Osteoblast (primary cell): Measurements from ENCODE around the gene ITPKA. TPM values are rescaled to one million over a fixed set of nuclear protein-coding genes. Genes with fewer than 3 reads are reported as not detected.

ENCODE experiments used
- DNase-seq: peaks from one replicate; pipeline ENCODE4 v3.0.0; 2011; ENCODE audit warnings: low spot score, mixed read lengths; ENCODE audit not compliant: insufficient read length; ENCODE audit errors: missing footprints
- H2AFZ ChIP-seq: 2 replicates; pipeline ENCODE4 v1.6.0; 2011; ENCODE audit warnings: mild to moderate bottlenecking, low read length
- H3K27ac ChIP-seq: 2 replicates; pipeline ENCODE4 v1.5.1; 2011; ENCODE audit warnings: mild to moderate bottlenecking, low read depth, low read length, moderate library complexity
- H3K27me3 ChIP-seq: 2 replicates; pipeline ENCODE4 v1.6.0; 2012; ENCODE audit warnings: mild to moderate bottlenecking, control low read depth, inconsistent platforms, low read length, moderate library complexity; ENCODE audit not compliant: insufficient read depth
- H3K36me3 ChIP-seq: 2 replicates; pipeline ENCODE4 v1.5.1; 2011; ENCODE audit warnings: mild to moderate bottlenecking, low read length, control low read depth, moderate library complexity; ENCODE audit not compliant: insufficient read depth
- H3K4me1 ChIP-seq: 2 replicates; pipeline ENCODE4 v1.5.1; 2011; ENCODE audit warnings: mild to moderate bottlenecking, low read length, control low read depth, moderate library complexity; ENCODE audit not compliant: insufficient read depth
- H3K4me2 ChIP-seq: 2 replicates; pipeline ENCODE4 v1.6.0; 2011; ENCODE audit warnings: mild to moderate bottlenecking, low read length; ENCODE audit not compliant: insufficient read depth
- H3K4me3 ChIP-seq: fragments of 200-600 bp; sonication (generic); 3 replicates; pipeline ENCODE4 v1.5.1; 2012; ENCODE audit warnings: mild to moderate bottlenecking, low read length, inconsistent platforms; ENCODE audit not compliant: insufficient read depth
- H3K79me2 ChIP-seq: 2 replicates; pipeline ENCODE4 v1.6.0; 2012; ENCODE audit warnings: mild to moderate bottlenecking, low read length, control low read depth, inconsistent platforms; ENCODE audit not compliant: insufficient read depth
- H3K9me3 ChIP-seq: 2 replicates; pipeline ENCODE4 v1.5.1; 2011; ENCODE audit warnings: low read depth, low read length, control low read depth
- H4K20me1 ChIP-seq: 2 replicates; pipeline ENCODE4 v1.6.0; 2012; ENCODE audit warnings: mild to moderate bottlenecking, low read length, control low read depth; ENCODE audit not compliant: insufficient read depth
- CTCF ChIP-seq: IDR thresholded peaks from 2 replicates; pipeline ENCODE4 v1.5.1; 2011; ENCODE audit warnings: mild to moderate bottlenecking, low read depth, low read length, moderate library complexity; ENCODE audit errors: extremely low read depth
- small RNA-seq: library from RNA; depleted of rRNA; stranded (forward); fragments of <200 nt; gene quantifications from one replicate; pipeline ENCODE3, GENCODE V24; 2012
- total RNA-seq: library from RNA; depleted of rRNA; stranded (reverse); fragments of >200 nt; gene quantifications from 2 replicates; pipeline ENCODE4 v1.2.3, GENCODE V29; 2012

Gene ITPKA
- total RNA-seq, 1 donor = 0.36 TPM

- DNase-seq = no peak
- TF ChIP-seq CTCF = no peak
- Histone ChIP-seq H3K36me3 (no peaks in the 10 kb centered on the region), H4K20me1 (no peaks in the 10 kb centered on the region), H3K4me2 (no peak overlapping the region), H3K9me3 (no peaks in the 10 kb centered on the region), H3K27ac (no peak overlapping the region), H3K79me2 (peaks cover 24% of the 10 kb centered on the region), H2AFZ (no peak overlapping the region), H3K4me1 (no peaks in the 10 kb centered on the region), H3K27me3 (no peaks in the 10 kb centered on the region), H3K4me3 (no peak overlapping the region)
These were observed 51.5 kb downstream of the ITPKA start for GRCh38 chr15:41545218-41545617.

- no peak for TF ChIP-seq CTCF
- Histone ChIP-seq H3K4me1 (no peaks in the 10 kb centered on the region), H4K20me1 (no peaks in the 10 kb centered on the region), H2AFZ (no peak overlapping the region), H3K36me3 (no peaks in the 10 kb centered on the region), H3K4me2 (no peak overlapping the region), H3K4me3 (no peak overlapping the region), H3K27me3 (no peaks in the 10 kb centered on the region), H3K79me2 (peaks cover 15% of the 10 kb centered on the region), H3K27ac (no peak overlapping the region), H3K9me3 (no peaks in the 10 kb centered on the region)
- DNase-seq = no peak
These were observed 53.4 kb downstream of the ITPKA start for GRCh38 chr15:41546851-41547786.

- Histone ChIP-seq H3K4me2 (no peak overlapping the region), H3K4me1 (no peaks in the 10 kb centered on the region), H3K27me3 (no peaks in the 10 kb centered on the region), H3K9me3 (no peaks in the 10 kb centered on the region), H3K27ac (no peak overlapping the region), H3K36me3 (no peaks in the 10 kb centered on the region), H3K4me3 (no peak overlapping the region), H2AFZ (no peak overlapping the region), H4K20me1 (no peaks in the 10 kb centered on the region), H3K79me2 (no peaks in the 10 kb centered on the region)
- DNase-seq = no peak
- TF ChIP-seq CTCF = no peak
These were observed 56.5 kb downstream of the ITPKA start for GRCh38 chr15:41550066-41550775.

Small RNA genes lying within 50 kb of the gene (small RNA-seq; reads per million reads assigned to genes)
- gene RNU6-1169P = not detected

Other genes with a start within 250 kb of the ITPKA start
- gene OIP5, start 161.3 kb upstream of the ITPKA start, total RNA-seq = 0.72 and 0.88 TPM in 2 replicates
- gene NUSAP1, start 161.0 kb upstream of the ITPKA start, total RNA-seq = 10.9 and 14.1 TPM in 2 replicates
- gene NDUFAF1, start 91.4 kb upstream of the ITPKA start, total RNA-seq = 21.4 and 22.4 TPM in 2 replicates
- 26.1 and 29.2 TPM in 2 replicates for gene RTF1, start 76.8 kb upstream of the ITPKA start, total RNA-seq
- gene LTK, start 20.0 kb downstream of the ITPKA start, total RNA-seq = not detected in 2 replicates
- gene RPAP1, start 50.4 kb downstream of the ITPKA start, total RNA-seq = 11.9 and 13.8 TPM in 2 replicates
- 6.2 and 6.8 TPM in 2 replicates for gene TYRO3, start 65.3 kb downstream of the ITPKA start, total RNA-seq
- gene MGA, start 166.5 kb downstream of the ITPKA start, total RNA-seq = 40.2 and 41.0 TPM in 2 replicates